MG63 (cell line): ENCODE measurements around the gene DCST1. TPM values are rescaled to one million over a fixed set of nuclear protein-coding genes. Genes with fewer than 3 reads are reported as not detected.

Experiments used
- DNase-seq: peaks from one replicate; pipeline ENCODE4 v3.0.0-alpha.2; 2020
- H3K27me3 ChIP-seq: fragments of 250-450 bp; sonication (Bioruptor Pico); 2 replicates; pipeline ENCODE4 v1.5.1; 2020; ENCODE audit warnings: mild to moderate bottlenecking, moderate library complexity
- H3K36me3 ChIP-seq: fragments of 250-450 bp; sonication (Bioruptor Pico); 2 replicates; pipeline ENCODE4 v1.5.1; 2020; ENCODE audit warnings: mild to moderate bottlenecking, moderate library complexity
- H3K4me3 ChIP-seq: fragments of 250-450 bp; sonication (Bioruptor Pico); 2 replicates; pipeline ENCODE4 v1.5.1; 2020; ENCODE audit warnings: mild to moderate bottlenecking, moderate library complexity
- H3K9me3 ChIP-seq: fragments of 250-450 bp; sonication (Bioruptor Pico); 2 replicates; pipeline ENCODE4 v1.5.1; 2020; ENCODE audit warnings: mild to moderate bottlenecking, moderate library complexity
- total RNA-seq: library from RNA; depleted of rRNA; stranded (reverse); fragments of >200 nt; shearing (Covaris generic); gene quantifications from 2 replicates; pipeline ENCODE4 v1.2.3, GENCODE V29; 2014; ENCODE audit warnings: low replicate concordance

Gene DCST1
- total RNA-seq, 1 experiment from 2014 or later = not detected

DNA sequence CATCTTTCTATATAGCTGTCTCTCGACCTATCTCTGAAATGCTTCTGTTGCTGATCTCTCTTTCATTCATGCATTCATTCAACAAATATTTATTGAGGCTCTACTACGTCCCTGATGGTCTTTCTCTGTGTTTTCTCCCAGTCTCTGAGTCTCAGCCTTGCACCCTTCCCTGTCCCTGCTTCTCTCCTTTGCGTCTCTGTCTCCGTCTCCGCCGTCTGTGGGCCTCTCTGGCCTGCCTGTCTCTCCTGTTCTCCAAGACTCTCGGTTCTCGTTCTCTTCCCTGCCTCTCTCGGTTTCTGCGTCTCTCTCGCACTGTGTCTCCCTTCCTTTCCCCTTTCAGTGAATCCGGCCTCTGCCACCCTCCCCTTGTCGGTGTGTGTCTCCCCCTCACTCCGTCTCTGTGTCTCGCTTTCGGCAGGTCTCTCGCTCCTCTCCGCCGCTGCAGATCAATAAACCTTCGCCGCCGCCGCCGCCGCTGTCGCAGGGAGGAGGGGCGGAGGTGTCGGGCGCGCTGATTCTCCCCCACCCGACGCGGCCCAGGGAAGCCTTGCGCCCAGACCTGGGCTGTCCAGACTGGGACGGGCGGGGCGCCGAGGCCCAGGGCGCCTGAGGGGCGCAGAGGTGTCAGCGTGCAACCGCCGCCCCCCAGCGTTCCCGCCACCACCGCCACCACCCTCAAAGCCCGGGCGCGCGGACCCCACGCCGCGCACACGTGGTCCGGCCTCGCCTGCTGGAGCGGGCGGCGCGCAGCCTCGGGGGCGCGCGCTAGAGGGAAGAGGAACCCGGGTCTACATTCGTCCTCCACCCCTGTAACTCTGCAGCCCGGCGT is 48.1 kb downstream of the DCST1 start:
- Histone ChIP-seq H3K9me3 (no peaks in the 10 kb centered on the region), H3K27me3 (peaks cover 43% of the 10 kb centered on the region), H3K4me3 (no peak overlapping the region), H3K36me3 (no peaks in the 10 kb centered on the region)
- no peak for DNase-seq

DNA sequence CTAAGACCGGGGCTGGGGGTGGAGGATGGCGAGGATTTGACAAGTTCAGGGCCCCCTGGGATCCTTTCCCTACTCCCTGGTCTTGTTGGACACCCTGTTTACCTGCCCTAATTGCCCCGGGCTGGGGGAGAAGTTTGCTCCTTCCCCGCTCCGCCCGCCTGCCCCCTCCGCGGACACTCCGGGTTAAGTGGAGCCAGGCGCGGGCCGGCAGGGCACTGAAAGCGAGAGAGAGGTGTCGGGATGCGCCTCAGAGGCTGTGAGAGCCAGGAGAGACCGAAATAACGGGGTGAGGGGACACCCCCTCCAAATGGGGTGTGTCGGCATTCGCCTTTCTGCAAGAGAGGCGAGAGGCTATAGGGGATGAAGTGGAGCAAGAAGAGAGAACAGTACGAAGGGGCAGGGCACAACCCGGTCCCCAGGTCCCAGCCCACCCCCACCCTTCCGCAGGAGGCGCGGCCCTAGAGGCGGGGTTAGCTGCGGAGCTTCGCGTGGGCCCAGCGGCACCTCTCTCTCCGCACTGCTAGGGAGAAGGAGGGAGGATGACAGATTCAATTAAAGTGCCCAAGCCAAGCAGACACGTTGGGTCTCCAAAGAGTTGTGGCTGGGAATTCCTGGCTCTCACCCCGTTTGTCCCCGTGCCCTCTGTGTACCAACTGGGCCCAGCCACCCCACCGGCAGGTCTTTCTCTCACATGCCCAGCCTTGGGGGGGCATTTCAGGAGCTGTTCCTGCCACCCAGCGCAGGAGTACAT is 48.9 kb downstream of the DCST1 start:
- Histone ChIP-seq H3K27me3 (peaks cover 43% of the 10 kb centered on the region), H3K36me3 (no peaks in the 10 kb centered on the region), H3K4me3 (no peak overlapping the region), H3K9me3 (no peaks in the 10 kb centered on the region)
- no peak for DNase-seq

DNA sequence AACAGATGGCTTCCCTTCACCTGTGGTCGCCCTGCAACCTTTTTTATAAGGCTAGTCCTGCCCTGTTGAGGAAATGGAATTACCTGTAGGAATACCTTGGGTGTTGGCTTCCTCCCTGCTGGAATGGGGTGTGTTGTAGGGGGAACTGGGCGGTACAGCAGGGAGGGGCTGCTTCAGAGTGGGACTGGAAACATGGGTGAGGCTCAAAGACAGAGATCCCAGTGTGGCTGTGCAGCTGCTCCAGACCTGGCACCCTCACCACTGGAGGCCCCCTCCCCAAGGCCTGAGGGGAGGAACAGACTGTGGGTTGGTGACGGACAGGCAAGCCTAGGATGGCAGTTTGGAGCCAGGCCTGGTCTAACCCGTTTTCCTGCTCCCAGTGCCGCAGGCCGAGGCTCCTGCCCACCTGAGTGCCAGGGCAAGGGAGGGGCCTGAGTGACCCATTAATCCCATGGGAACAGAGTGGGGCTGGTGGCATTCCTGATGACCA is 49.5 kb downstream of the DCST1 start:
- no peaks in the 10 kb centered on the region for H3K36me3 ChIP-seq
- no peaks in the 10 kb centered on the region for H3K9me3 ChIP-seq
- H3K4me3 ChIP-seq = no peak overlapping the region
- DNase-seq = no peak
- H3K27me3 ChIP-seq = peaks cover 43% of the 10 kb centered on the region

DNA sequence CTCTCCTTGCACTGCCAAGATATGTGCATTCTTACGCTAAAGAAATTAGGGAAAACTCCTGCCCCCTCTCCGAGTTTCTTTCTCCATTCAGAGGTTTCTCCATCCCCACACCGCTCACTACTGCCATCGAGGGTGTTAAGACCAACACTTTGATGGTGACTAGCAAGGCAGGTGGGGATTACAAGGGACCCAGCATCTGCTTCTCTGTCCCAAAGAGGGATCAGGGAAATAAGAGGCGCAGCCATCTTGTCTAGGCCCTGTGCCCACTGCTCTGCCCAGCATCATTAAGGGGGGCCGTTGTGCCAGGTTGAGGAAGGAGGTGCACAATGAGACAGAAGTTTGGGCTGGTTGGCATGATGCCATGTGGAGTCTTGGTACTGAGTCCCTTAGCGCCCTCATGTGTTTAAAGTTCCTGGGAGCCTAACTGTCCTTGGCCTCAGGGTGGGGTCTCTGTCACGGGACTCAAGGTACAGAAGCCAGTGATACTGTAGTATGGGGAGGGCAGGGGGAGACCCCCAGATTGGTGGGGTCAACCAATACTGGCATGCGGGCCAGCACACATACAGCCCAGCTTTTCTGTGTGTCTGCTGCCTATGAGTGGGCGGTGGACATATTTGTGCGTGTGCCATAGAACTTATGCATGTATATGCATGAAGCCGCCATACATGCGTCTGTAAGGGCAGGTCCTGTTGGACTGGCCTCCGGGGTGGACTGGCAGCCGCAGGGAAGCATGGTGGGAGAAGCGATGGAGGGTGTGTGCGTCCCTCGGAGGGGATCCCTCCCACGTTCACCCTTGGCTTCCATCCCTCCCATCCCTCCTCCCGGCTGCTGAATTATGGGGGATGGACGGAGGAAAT is 50.5 kb downstream of the DCST1 start:
- Histone ChIP-seq H3K4me3 (peak overlapping the region; percentile 63), H3K36me3 (no peaks in the 10 kb centered on the region), H3K27me3 (peaks cover 40% of the 10 kb centered on the region), H3K9me3 (no peaks in the 10 kb centered on the region)
- peak; percentile 53 for DNase-seq

DNA sequence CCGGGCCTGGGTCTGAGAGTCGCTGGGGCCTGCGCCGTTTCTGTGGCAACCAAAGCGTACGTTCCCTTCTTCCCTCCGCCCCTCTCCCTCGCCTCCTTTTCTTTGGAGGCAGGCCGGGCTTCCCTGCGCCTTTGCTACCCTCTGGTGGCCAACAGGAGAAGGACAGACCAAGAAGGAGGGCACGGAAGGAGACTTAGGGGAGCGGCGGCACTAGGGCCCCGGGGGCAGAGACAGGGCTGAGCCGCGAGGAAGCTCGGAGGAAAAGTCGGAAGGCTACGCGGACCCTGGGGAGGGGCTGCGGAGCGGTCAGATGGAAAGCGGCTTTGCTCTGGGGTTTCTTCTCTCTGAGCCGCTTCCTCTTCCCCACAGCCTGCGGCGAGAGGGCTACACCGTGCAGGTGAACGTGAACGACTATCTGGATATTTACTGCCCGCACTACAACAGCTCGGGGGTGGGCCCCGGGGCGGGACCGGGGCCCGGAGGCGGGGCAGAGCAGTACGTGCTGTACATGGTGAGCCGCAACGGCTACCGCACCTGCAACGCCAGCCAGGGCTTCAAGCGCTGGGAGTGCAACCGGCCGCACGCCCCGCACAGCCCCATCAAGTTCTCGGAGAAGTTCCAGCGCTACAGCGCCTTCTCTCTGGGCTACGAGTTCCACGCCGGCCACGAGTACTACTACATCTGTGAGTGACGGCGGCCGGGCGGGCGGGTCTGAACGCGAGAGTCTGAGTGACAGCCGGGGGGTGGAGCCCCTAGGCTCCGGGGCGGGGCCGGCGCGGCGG is 51.3 kb downstream of the DCST1 start:
- peak; percentile 93 for DNase-seq
- peak overlapping the region; percentile 63 for H3K4me3 ChIP-seq
- peaks cover 32% of the 10 kb centered on the region for H3K27me3 ChIP-seq
- H3K9me3 ChIP-seq = no peaks in the 10 kb centered on the region
- H3K36me3 ChIP-seq = no peaks in the 10 kb centered on the region

DNA sequence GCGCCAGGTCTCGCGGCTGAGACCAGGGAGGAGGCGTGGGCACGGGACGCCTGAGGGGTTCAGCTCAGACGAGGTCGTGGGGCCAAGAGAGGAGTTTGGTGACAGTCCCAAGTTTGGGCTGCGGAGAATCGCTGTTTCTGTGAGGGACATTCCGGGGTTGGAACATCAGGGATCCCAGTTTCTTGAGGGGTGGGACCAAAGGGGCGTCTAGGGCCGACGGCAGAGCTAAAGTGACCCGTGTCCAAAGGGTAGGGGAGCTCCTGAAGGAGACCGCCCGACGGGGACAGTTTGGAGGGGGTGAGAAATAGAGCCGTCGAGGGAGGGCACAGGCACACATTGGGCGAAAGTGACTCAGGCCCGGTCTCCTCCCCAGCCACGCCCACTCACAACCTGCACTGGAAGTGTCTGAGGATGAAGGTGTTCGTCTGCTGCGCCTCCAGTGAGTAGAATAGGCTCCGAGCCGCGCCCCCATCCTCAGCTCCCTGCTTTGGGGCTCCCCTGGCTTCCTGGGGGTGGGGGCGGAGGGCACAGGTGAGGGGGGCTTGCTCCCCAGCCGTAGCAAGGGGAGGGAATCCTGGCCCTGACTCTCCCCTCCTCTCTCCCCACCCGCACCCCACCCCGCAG is 52.0 kb downstream of the DCST1 start:
- peaks cover 25% of the 10 kb centered on the region for H3K27me3 ChIP-seq
- H3K4me3 ChIP-seq = peak overlapping the region; percentile 63
- no peaks in the 10 kb centered on the region for H3K36me3 ChIP-seq
- no peaks in the 10 kb centered on the region for H3K9me3 ChIP-seq
- DNase-seq = peak; percentile 70

DNA sequence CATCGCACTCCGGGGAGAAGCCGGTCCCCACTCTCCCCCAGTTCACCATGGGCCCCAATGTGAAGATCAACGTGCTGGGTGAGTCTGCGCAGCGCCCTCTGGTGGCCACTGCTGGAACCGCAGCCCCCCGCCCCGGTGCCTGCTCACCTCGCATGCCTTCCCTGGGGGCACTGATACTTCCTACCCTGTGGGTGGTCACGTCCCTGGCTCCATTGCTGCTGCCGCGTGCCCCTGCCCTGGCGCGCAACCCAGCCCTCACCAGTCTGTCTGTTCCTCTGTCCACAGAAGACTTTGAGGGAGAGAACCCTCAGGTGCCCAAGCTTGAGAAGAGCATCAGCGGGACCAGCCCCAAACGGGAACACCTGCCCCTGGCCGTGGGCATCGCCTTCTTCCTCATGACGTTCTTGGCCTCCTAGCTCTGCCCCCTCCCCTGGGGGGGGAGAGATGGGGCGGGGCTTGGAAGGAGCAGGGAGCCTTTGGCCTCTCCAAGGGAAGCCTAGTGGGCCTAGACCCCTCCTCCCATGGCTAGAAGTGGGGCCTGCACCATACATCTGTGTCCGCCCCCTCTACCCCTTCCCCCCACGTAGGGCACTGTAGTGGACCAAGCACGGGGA is 52.6 kb downstream of the DCST1 start:
- Histone ChIP-seq H3K4me3 (peak overlapping the region; percentile 63), H3K9me3 (no peaks in the 10 kb centered on the region), H3K27me3 (peaks cover 19% of the 10 kb centered on the region), H3K36me3 (no peaks in the 10 kb centered on the region)
- DNase-seq = peak; percentile 71

DNA sequence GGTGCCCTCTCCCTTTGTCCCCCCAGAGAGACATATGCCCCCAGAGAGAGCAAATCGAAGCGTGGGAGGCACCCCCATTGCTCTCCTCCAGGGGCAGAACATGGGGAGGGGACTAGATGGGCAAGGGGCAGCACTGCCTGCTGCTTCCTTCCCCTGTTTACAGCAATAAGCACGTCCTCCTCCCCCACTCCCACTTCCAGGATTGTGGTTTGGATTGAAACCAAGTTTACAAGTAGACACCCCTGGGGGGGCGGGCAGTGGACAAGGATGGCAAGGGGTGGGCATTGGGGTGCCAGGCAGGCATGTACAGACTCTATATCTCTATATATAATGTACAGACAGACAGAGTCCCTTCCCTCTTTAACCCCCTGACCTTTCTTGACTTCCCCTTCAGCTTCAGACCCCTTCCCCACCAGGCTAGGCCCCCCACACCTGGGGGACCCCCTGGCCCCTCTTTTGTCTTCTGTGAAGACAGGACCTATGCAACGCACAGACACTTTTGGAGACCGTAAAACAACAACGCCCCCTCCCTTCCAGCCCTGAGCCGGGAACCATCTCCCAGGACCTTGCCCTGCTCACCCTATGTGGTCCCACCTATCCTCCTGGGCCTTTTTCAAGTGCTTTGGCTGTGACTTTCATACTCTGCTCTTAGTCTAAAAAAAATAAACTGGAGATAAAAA is 53.4 kb downstream of the DCST1 start:
- DNase-seq = no peak
- peaks cover 11% of the 10 kb centered on the region for H3K27me3 ChIP-seq

DNA sequence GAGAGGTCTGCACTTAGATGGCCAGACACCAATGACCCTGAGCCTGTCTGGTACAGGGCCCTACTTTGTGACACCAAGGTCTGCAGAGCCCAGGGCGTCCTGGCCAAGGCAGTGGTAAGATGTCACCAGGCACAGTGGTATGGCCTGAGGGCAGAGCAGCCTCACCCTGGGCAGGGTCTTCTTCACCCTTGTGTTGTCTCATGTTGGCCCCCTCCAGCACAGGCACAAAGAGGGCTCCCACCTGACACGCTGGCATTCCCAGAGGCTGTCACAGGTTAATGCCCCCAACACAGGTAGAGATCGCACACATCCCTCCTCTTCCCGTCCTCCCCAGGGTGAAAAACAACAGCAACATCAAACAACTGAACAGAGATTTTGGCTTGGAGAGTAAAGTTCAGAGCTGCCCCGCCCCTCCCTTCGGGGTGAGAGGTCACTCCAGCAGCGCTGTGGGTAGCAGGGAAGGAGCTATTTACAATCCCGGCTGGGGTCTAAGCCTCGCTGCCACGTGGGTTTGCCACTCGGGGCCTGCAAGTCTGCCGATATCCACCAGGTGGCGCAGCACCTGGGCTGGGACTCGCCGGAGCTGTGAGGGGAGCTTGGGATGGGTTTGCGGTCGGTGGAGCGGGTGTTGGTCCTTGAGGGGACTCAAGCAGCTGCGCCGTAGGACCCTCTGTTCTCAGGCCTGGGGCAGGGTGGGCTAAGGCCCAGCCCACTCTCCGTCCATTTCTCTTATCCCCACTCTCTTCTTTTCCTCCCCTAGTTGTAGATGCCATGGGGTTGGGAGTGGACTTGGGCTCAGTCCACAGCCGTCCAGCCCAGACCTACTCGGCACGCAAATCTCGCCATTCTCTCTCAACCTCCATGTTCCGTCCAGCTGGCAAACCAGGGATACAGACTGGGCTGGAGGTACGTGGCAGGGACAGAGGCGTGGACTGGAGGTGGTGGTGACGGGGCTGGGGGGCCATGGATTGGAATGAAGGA is 57.7 kb downstream of the DCST1 start:
- H3K36me3 ChIP-seq = no peaks in the 10 kb centered on the region
- DNase-seq = peak; percentile 77
- H3K27me3 ChIP-seq = peaks cover 12% of the 10 kb centered on the region
- no peak overlapping the region for H3K4me3 ChIP-seq
- H3K9me3 ChIP-seq = no peaks in the 10 kb centered on the region

More for the DNA sequence above, 53.4 kb downstream of the DCST1 start:
- no peaks in the 10 kb centered on the region for H3K36me3 ChIP-seq
- no peak overlapping the region for H3K4me3 ChIP-seq
- H3K9me3 ChIP-seq = no peaks in the 10 kb centered on the region

DNA sequence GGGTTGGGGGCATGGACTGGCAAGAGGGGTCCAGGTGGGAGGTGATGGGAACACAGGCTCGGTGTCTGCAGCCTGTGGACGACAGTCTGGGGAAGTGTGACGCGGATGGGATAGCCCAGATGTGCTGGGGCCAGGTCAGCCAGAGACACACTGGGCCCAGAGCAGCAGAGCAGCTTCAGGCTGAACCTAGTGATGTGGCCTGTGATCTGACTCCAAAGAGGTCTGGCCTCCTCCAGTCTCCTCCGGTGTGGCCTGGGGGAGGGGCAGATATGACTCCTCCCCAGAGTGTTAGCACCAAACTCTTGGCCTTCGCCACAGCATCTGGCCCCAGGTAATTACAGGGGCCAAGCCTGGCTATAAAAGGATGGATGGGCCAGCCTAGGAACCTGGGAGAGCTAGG is 58.5 kb downstream of the DCST1 start:
- no peak for DNase-seq
- no peak overlapping the region for H3K4me3 ChIP-seq
- H3K36me3 ChIP-seq = no peaks in the 10 kb centered on the region
- H3K9me3 ChIP-seq = no peaks in the 10 kb centered on the region
- peaks cover 14% of the 10 kb centered on the region for H3K27me3 ChIP-seq

DNA sequence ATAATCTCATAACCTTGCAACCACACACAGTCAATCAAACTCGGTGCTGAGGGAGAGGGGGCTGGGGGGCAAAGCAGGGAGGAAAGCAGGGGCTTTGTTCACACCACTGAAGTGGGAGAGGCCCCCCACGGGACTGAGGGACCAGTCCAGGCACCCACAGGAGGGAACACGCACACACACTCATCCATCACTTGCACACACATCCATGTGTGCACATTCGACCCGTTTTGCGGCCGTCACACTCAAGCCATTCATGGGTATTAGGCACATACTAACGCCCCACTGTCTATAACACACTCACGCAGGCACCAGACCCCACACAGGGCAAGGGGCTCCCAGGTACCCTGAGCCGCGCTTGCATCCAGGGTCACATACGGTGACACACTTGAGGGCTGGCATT is 59.0 kb downstream of the DCST1 start:
- Histone ChIP-seq H3K4me3 (no peak overlapping the region), H3K36me3 (no peaks in the 10 kb centered on the region), H3K27me3 (peaks cover 14% of the 10 kb centered on the region), H3K9me3 (no peaks in the 10 kb centered on the region)
- DNase-seq = no peak

DNA sequence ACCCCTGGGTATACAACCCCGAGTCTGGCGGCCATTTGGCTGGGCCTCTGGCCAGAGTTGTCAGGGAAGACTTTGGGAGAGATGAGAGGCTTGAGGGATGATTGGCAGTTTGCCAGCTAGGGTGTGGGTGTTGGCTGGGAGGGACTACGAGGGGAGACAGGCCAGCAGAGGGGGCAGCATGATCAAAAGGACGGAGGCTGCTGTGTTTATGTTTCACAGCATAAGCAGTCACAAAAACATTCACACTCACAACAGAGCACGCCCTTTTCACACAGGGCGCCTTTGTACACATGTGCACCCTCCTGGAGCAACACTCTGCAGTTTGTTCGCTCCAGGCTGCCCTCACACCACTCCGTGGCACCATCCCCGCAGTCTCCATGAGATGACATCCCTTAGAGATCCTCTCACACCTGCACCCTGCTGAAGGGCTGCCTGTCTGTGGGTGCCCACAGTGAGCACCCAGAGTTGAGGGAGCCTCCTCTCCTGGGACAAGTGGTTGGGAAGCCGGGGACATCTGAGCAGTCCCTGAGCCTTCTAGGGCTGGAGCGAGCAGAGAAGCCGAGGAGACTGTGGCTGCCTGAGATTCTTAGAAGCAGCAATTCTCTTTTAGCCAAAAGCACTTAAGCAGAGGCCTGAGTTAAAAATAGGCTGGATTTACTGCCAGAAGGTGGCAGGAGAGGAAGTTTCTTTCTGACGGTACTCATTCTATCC is 60.4 kb downstream of the DCST1 start:
- Histone ChIP-seq H3K4me3 (no peak overlapping the region), H3K27me3 (peaks cover 14% of the 10 kb centered on the region), H3K9me3 (no peaks in the 10 kb centered on the region), H3K36me3 (no peaks in the 10 kb centered on the region)
- no peak for DNase-seq

DNA sequence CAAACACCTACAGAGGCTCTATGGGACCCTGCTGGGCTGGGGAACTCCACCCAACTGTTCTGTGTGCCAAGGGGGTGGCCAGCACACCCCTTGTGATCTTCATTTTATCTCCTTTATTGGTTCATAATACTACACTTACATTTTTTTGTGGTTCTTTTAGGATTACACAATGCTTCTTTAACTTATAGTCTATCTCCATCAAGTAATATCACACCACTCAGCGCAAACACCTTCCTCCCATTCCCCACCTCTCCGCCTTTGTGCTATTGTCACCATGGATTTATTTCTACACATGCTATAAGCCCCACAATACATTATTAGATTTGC is 61.0 kb downstream of the DCST1 start:
- H3K36me3 ChIP-seq = no peaks in the 10 kb centered on the region
- H3K9me3 ChIP-seq = no peaks in the 10 kb centered on the region
- DNase-seq = no peak
- no peak overlapping the region for H3K4me3 ChIP-seq
- peaks cover 14% of the 10 kb centered on the region for H3K27me3 ChIP-seq
